ENCODE data around the gene NUP188. TPM values are rescaled to one million over a fixed set of nuclear protein-coding genes. Genes with fewer than 3 reads are reported as not detected.

Gene NUP188
- total RNA-seq, 1 experiment from 2014 or later: 136 TPM

GRCh38 chr9:129014124-129014523, 66.6 kb downstream of the NUP188 start:
- no peak overlapping the region for H3K4me3 ChIP-seq
- H3K36me3 ChIP-seq: peaks cover 3% of the 10 kb centered on the region; the same call in 1 of the 2 replicates

GRCh38 chr9:129014608-129015007, 67.1 kb downstream of the NUP188 start:
- Histone ChIP-seq H3K9me3 (replicated peaks) (no peaks in the 10 kb centered on the region), H3K27ac (no peak overlapping the region), H3K27me3 (no peaks in the 10 kb centered on the region), H3K4me1 (peaks cover 13% of the 10 kb centered on the region; the same call in 1 of the 2 replicates), H3K4me3 (no peak overlapping the region), H3K36me3 (peaks cover 3% of the 10 kb centered on the region; the same call in 1 of the 2 replicates)
- DNase-seq: peak in 1 of 2 experiments; percentile 3

More at GRCh38 chr9:129014124-129014523, 66.6 kb downstream of the NUP188 start:
- peak in 1 of 2 experiments; percentile 1 for DNase-seq
- peaks cover 13% of the 10 kb centered on the region; the same call in 1 of the 2 replicates for H3K4me1 ChIP-seq
- no peak overlapping the region for H3K27ac ChIP-seq
- H3K27me3 ChIP-seq: no peaks in the 10 kb centered on the region
- no peaks in the 10 kb centered on the region for H3K9me3 ChIP-seq (replicated peaks)

- Histone ChIP-seq H3K4me3 (no peak overlapping the region), H3K27me3 (no peaks in the 10 kb centered on the region), H3K36me3 (no peaks in the 10 kb centered on the region), H3K9me3 (replicated peaks) (no peaks in the 10 kb centered on the region), H3K27ac (no peak overlapping the region), H3K4me1 (peaks cover 7% of the 10 kb centered on the region)
- no peak for DNase-seq
These were observed 73.6 kb downstream of the NUP188 start for GRCh38 chr9:129021091-129021490.

GRCh38 chr9:129022037-129022436, 74.5 kb downstream of the NUP188 start:
- Histone ChIP-seq H3K27ac (no peak overlapping the region), H3K9me3 (replicated peaks) (no peaks in the 10 kb centered on the region), H3K4me1 (peaks cover 14% of the 10 kb centered on the region), H3K27me3 (no peaks in the 10 kb centered on the region), H3K4me3 (no peak overlapping the region), H3K36me3 (no peaks in the 10 kb centered on the region)
- no peak for DNase-seq

GRCh38 chr9:129023036-129023907, 75.8 kb downstream of the NUP188 start:
- H3K36me3 ChIP-seq: no peaks in the 10 kb centered on the region
- no peak overlapping the region for H3K4me3 ChIP-seq
- peaks cover 19% of the 10 kb centered on the region for H3K4me1 ChIP-seq
- peak overlapping the region; percentile 61 for H3K27ac ChIP-seq
- H3K9me3 ChIP-seq (replicated peaks): no peaks in the 10 kb centered on the region
- H3K27me3 ChIP-seq: no peaks in the 10 kb centered on the region
- DNase-seq: peak; percentile 97

- H3K27ac ChIP-seq: peak overlapping the region; percentile 61
- H3K4me1 ChIP-seq: peaks cover 19% of the 10 kb centered on the region
- H3K9me3 ChIP-seq (replicated peaks): no peaks in the 10 kb centered on the region
- no peak overlapping the region for H3K4me3 ChIP-seq
- H3K36me3 ChIP-seq: no peaks in the 10 kb centered on the region
- no peaks in the 10 kb centered on the region for H3K27me3 ChIP-seq
- DNase-seq: no peak
These were observed 76.4 kb downstream of the NUP188 start for GRCh38 chr9:129023908-129024233.

- Histone ChIP-seq H3K4me1 (peaks cover 24% of the 10 kb centered on the region), H3K27ac (no peak overlapping the region), H3K27me3 (no peaks in the 10 kb centered on the region), H3K9me3 (replicated peaks) (no peaks in the 10 kb centered on the region), H3K4me3 (no peak overlapping the region), H3K36me3 (no peaks in the 10 kb centered on the region)
- peak; percentile 66 to 69 for DNase-seq
These were observed 79.1 kb downstream of the NUP188 start for GRCh38 chr9:129026442-129027223.

GRCh38 chr9:129027224-129027684, 79.8 kb downstream of the NUP188 start:
- no peaks in the 10 kb centered on the region for H3K36me3 ChIP-seq
- no peak for DNase-seq
- H3K27ac ChIP-seq: no peak overlapping the region

GRCh38 chr9:129027685-129028191, 80.2 kb downstream of the NUP188 start:
- Histone ChIP-seq H3K27me3 (no peaks in the 10 kb centered on the region), H3K4me3 (peak overlapping the region; percentile 77), H3K36me3 (no peaks in the 10 kb centered on the region), H3K9me3 (replicated peaks) (no peaks in the 10 kb centered on the region), H3K27ac (no peak overlapping the region), H3K4me1 (peaks cover 24% of the 10 kb centered on the region)
- no peak for DNase-seq

More at GRCh38 chr9:129027224-129027684, 79.8 kb downstream of the NUP188 start:
- H3K4me3 ChIP-seq: peak overlapping the region; percentile 77
- no peaks in the 10 kb centered on the region for H3K9me3 ChIP-seq (replicated peaks)
- H3K27me3 ChIP-seq: no peaks in the 10 kb centered on the region
- H3K4me1 ChIP-seq: peaks cover 24% of the 10 kb centered on the region

- H3K4me1 ChIP-seq: peaks cover 24% of the 10 kb centered on the region
- H3K4me3 ChIP-seq: peak within 1 kb of the TSS; percentile 77
- DNase-seq: peak; percentile 96
- no peaks in the 10 kb centered on the region for H3K9me3 ChIP-seq (replicated peaks)
- no peaks in the 10 kb centered on the region for H3K36me3 ChIP-seq
- no peaks in the 10 kb centered on the region for H3K27me3 ChIP-seq
- no peak within 1 kb of the TSS for H3K27ac ChIP-seq
These were observed 80.9 kb downstream of the NUP188 start, which contains the start of gene SH3GLB2 for GRCh38 chr9:129028192-129028966. Gene SH3GLB2 (minus strand): TSS chr9:129028331. CDS start chr9:129028154, 177 bp downstream.

GRCh38 chr9:129030191-129030590, 82.7 kb downstream of the NUP188 start:
- no peaks in the 10 kb centered on the region for H3K9me3 ChIP-seq (replicated peaks)
- no peak for DNase-seq

GRCh38 chr9:129031514-129031913, 84.0 kb downstream of the NUP188 start:
- Histone ChIP-seq H3K9me3 (replicated peaks) (no peaks in the 10 kb centered on the region), H3K4me1 (peaks cover 14% of the 10 kb centered on the region), H3K36me3 (no peaks in the 10 kb centered on the region), H3K4me3 (no peak overlapping the region), H3K27me3 (no peaks in the 10 kb centered on the region), H3K27ac (no peak overlapping the region)
- no peak for DNase-seq

More at GRCh38 chr9:129030191-129030590, 82.7 kb downstream of the NUP188 start:
- Histone ChIP-seq H3K27me3 (no peaks in the 10 kb centered on the region), H3K4me3 (no peak overlapping the region), H3K4me1 (peaks cover 18% of the 10 kb centered on the region), H3K36me3 (no peaks in the 10 kb centered on the region), H3K27ac (no peak overlapping the region)

GRCh38 chr9:129032541-129033159, 85.2 kb downstream of the NUP188 start:
- no peaks in the 10 kb centered on the region for H3K36me3 ChIP-seq
- DNase-seq: no peak
- H3K9me3 ChIP-seq (replicated peaks): no peaks in the 10 kb centered on the region
- H3K4me1 ChIP-seq: peaks cover 4% of the 10 kb centered on the region; the same call in 1 of the 2 replicates
- no peaks in the 10 kb centered on the region for H3K27me3 ChIP-seq
- H3K4me3 ChIP-seq: no peak overlapping the region
- H3K27ac ChIP-seq: no peak overlapping the region

GRCh38 chr9:129033216-129033615, 85.7 kb downstream of the NUP188 start:
- H3K36me3 ChIP-seq: no peaks in the 10 kb centered on the region
- no peak overlapping the region for H3K27ac ChIP-seq
- DNase-seq: no peak
- peaks cover 4% of the 10 kb centered on the region; the same call in 1 of the 2 replicates for H3K4me1 ChIP-seq
- no peaks in the 10 kb centered on the region for H3K27me3 ChIP-seq
- no peak overlapping the region for H3K4me3 ChIP-seq
- H3K9me3 ChIP-seq (replicated peaks): no peaks in the 10 kb centered on the region

Measured in SJCRH30 (cell line).